ENCODE data around the gene LAMA2.

DNA sequence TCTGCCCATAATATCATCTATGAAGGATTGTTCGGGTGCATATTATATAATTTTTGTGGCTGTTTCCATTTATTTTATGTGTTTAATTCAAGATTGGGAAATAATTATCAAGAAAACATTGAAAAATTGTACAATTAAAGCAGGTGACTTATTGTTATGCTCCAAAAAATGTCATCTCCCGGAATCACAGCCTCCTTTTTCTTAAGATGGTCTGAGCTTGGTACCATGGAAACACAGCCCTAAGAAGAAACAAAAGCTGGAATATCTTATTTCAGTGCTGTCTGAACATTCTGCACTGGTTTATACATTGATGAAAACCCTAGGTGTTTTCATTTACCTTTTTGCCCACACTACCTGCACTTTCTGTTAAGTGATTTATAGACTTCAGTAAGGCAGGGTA, 459.9 kb downstream of the LAMA2 start:
- TF ChIP-seq CTCF (IDR thresholded peaks at IDR 0.05), result no peak
- TF ChIP-seq EP300 (IDR thresholded peaks at IDR 0.05), result no peak
